Aorta (tissue), 5 donors: ENCODE results near the gene ABHD17B. TPM values are rescaled to one million over a fixed set of nuclear protein-coding genes. Genes with fewer than 3 reads are reported as not detected.

Experiments
- ATAC-seq: fragments of 200-7000 bp; cut with Tn5 transposase; one replicate; pipeline ENCODE4 v1.9.1; 2022; ENCODE audit warnings: moderate library complexity; ENCODE audit not compliant: low FRiP score
- DNase-seq, 2 donors: peaks; one replicate each; pipeline ENCODE4 v3.0.0-alpha.2; 2020
- H3K27ac ChIP-seq, 2 donors: one replicate each; pipeline ENCODE4 v1.5.1; 2013; ENCODE audit warnings: low read length in 2 of 2, mild to moderate bottlenecking in 2 of 2, moderate library complexity in 2 of 2, control low read depth in 1 of 2, inconsistent platforms in 1 of 2, low read depth in 1 of 2
- H3K27me3 ChIP-seq, 2 donors: one replicate each; pipeline ENCODE4 v1.6.1; 2013; ENCODE audit warnings: control low read depth in 1 of 2, low read length in 1 of 2, mild to moderate bottlenecking in 1 of 2, moderate library complexity in 1 of 2; ENCODE audit not compliant: insufficient read depth in 2 of 2, control insufficient read depth in 1 of 2
- H3K36me3 ChIP-seq, 2 donors: one replicate each; pipeline ENCODE4 v1.6.1; 2013; ENCODE audit warnings: control low read depth in 1 of 2, low read length in 1 of 2, mild to moderate bottlenecking in 1 of 2; ENCODE audit not compliant: insufficient read depth in 2 of 2, control insufficient read depth in 1 of 2
- H3K4me1 ChIP-seq, 2 donors: one replicate each; pipeline ENCODE4 v1.6.1; 2013; ENCODE audit warnings: low read length in 2 of 2, control low read depth in 1 of 2, mild to moderate bottlenecking in 1 of 2, moderate library complexity in 1 of 2; ENCODE audit not compliant: insufficient read depth in 2 of 2, control insufficient read depth in 1 of 2
- H3K4me3 ChIP-seq, 2 donors: one replicate each; pipeline ENCODE4 v1.5.1; 2013; ENCODE audit warnings: low read length in 2 of 2, control low read depth in 1 of 2, mild to moderate bottlenecking in 1 of 2
- H3K9me3 ChIP-seq: one replicate; pipeline ENCODE4 v1.6.1; 2013; ENCODE audit warnings: mild to moderate bottlenecking, low read length; ENCODE audit not compliant: control insufficient read depth
- WGBS, 2 donors: extraction: QIAGEN DNeasy Blood & Tissue Kit; methylation state at CpG; one replicate each; pipeline ENCODE4 v1.1.7; 2013; 5-methylcytosine and 5-hydroxymethylcytosine counted together
- intact Hi-C, 2 donors: fragments of 100-400 bp; cut with DNase I; formaldehyde crosslinking; loops; one replicate each; pipeline versions ENCODE4 v1.14.2 to v1.15.0; 2022
- polyA plus RNA-seq, 2 donors: library from polyadenylated mRNA; stranded (reverse); fragments of 200-250 nt; gene quantifications; one replicate each; pipeline ENCODE4 v1.2.3, GENCODE V29; 2013
- total RNA-seq, 2 donors: library from RNA; stranded (reverse); fragmentation: NEBNext Ultra II Directional; extraction: Animal tissue kit (Norgen Biotek cat#: 25700); gene quantifications; one replicate each; pipeline ENCODE4 v1.2.1, GENCODE V29; 2021
- donor health status: healthy with polysubstance abuse.
- donor health status: Bipolar disorder and iron deficiency.
- donor health status: DM: no; HTN: no; CAD: no.
- donor health status: DM: no; HTN: no; CAD: no.
- donor health status: DM: yes; HTN: yes; CAD: no.

ABHD17B gene
- total and polyA plus RNA-seq, 4 donors, result 6.6 to 38.0 (median 11.8) TPM

DNA sequence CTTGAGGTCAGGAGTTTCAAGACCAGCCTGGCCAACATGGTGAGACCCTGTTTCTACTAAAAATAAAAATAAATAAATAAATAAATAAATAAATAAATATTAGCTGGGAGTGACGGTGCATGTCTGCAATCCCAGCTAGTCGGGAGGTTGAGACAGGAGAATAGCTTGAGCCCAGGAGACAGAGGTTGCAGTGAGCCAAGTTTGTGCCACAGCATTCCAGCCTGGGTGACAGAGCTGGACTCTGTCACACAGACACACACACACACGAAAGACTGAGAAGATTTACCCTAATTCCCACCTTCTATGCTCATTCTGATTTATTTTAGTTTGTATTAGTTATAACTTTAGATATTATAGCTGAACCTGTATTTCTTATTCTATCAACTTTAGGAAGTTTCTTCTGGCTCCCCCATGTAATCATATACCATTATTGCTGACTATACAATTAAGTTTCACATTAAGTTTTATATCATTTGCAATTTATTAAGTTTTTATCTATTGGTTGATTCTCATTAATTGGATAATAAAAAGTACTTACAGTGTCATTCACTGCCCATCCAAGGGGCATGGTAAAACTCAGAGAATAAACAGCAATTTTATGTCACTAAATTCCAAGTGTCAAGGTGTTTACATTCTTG lies 20.8 kb downstream of the ABHD17B start:
- intact Hi-C loops, result no loop called here

DNA sequence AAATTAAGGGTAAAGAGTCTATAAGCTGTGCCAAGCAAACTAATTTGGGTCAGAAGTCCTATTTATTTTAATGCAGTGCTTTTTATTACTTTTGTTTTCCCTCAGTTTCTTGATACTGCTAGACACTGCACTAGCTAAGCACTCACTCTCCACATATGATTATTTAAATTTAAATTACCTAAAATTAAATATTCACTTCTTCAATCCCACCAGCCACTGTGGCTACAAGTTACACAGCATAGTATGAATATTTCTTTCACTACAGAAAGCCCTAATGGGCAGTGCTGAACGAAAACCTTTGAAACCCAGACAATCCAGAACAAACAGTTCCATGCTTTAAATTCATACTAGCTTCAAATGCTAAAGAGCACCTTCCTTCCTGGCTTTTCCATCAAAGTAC lies 23.6 kb downstream of the ABHD17B start:
- Histone ChIP-seq H3K4me1 (no peaks in the 10 kb centered on the region), H3K9me3 (no peaks in the 10 kb centered on the region), H3K4me3 (no peak overlapping the region), H3K27ac (no peak overlapping the region), H3K27me3 (no peaks in the 10 kb centered on the region), H3K36me3 (no peaks in the 10 kb centered on the region)
- intact Hi-C loops, result loop anchor here in 1 of 2 donors (10.0 kb wide), 1 partner anchor 57 kb away; no protein-coding TSS in a partner anchor
- DNase-seq (no peak), ATAC-seq (no peak)
- WGBS, 2 donors, result 39 to 67% methylated on average over 1 of the region's 1 CpG

More for the DNA sequence above, 20.8 kb downstream of the ABHD17B start:
- Histone ChIP-seq H3K4me3 (no peak overlapping the region), H3K27me3 (no peaks in the 10 kb centered on the region), H3K27ac (no peak overlapping the region), H3K9me3 (no peaks in the 10 kb centered on the region), H3K4me1 (peaks cover 0 to 3% of the 10 kb centered on the region in 2 donors), H3K36me3 (no peaks in the 10 kb centered on the region)
- no peak for DNase-seq
- no peak for ATAC-seq
- WGBS, 2 donors, result 43 to 47% methylated on average over 3 of the region's 3 CpGs

DNA sequence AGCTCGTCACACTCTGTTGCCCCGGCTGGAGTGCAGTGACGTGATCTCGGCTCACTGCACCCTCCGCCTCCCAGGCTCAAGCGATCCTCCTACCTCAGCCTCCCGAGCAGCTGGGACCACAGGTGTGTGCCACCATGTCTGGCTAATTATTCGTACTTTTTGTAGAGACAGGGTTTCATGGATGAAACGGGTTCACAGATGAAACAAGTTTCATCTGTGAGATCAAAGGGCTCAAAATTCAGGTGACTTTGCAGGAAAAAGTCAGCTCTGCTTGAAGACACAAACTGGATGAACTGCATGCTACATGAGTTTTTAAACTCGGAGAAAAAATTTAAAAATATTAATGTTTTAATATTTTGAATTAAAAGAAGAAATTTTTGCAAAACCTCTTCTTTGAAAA lies 24.5 kb downstream of the ABHD17B start:
- 96 to 97% methylated on average over 10 of the region's 10 CpGs for WGBS, 2 donors
- Histone ChIP-seq H3K36me3 (no peaks in the 10 kb centered on the region), H3K4me3 (no peak overlapping the region), H3K27ac (no peak overlapping the region), H3K9me3 (no peaks in the 10 kb centered on the region), H3K27me3 (no peaks in the 10 kb centered on the region), H3K4me1 (no peaks in the 10 kb centered on the region)
- ATAC-seq (no peak), DNase-seq (no peak)
- intact Hi-C loops, result loop anchor here in 1 of 2 donors (10.0 kb wide), 1 partner anchor 58 kb away; no protein-coding TSS in a partner anchor

DNA sequence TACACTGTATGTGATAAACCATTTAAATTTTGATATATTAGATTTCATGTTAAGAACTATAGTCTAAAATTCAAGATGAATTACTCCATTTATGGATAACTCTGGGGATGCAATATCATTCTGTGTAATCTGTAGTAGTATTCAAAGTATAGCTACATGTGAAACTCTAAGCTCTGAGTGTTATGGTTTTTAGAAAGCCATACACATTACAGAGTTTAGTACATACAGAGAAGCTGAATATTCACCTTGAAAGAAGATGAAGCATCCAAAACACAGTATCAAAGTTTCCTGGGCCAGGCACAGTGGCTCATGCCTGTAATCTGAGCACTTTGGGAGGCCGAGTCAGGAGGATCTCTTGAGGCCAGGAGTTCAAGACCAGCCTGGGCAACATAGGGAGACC lies 25.0 kb downstream of the ABHD17B start:
- WGBS, 2 donors, result 94 to 99% methylated on average over 1 of the region's 1 CpG
- ATAC-seq, result no peak
- Histone ChIP-seq H3K4me1 (no peaks in the 10 kb centered on the region), H3K4me3 (no peak overlapping the region), H3K27ac (no peak overlapping the region), H3K27me3 (no peaks in the 10 kb centered on the region), H3K36me3 (no peaks in the 10 kb centered on the region), H3K9me3 (no peaks in the 10 kb centered on the region)
- intact Hi-C loops, result loop anchor here in 1 of 2 donors (10.0 kb wide), 1 partner anchor 59 kb away; no protein-coding TSS in a partner anchor
- no peak for DNase-seq

DNA sequence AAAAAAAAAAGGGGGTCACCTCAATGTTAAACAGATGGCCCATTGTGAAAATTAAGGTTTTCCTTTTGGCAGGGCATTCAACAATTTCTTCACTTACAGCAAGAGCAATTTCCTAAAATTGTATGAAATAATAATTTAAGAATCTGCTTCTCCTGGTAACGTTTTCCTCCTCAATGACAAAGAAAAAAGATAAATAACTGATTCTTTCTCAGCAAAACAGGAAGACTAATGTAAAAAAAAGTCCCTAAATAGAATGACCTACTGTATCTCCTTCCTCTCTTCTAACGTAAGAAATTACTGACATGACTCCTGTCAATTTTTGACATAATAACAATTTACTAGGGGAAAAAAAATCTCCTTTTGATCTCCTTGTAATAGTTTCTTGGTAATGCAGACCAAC lies 25.5 kb downstream of the ABHD17B start:
- no peaks in the 10 kb centered on the region for H3K9me3 ChIP-seq
- intact Hi-C loops, result loop anchor here in 1 of 2 donors (10.0 kb wide), 1 partner anchor 59 kb away; no protein-coding TSS in a partner anchor
- DNase-seq (no peak), ATAC-seq (no peak)
- H3K27me3 ChIP-seq, result no peaks in the 10 kb centered on the region
- WGBS, 2 donors, result 11 to 18% methylated on average over 2 of the region's 2 CpGs
- H3K4me3 ChIP-seq, result no peak overlapping the region
- H3K4me1 ChIP-seq, result no peaks in the 10 kb centered on the region
- H3K36me3 ChIP-seq, result no peaks in the 10 kb centered on the region
- H3K27ac ChIP-seq, result no peak overlapping the region

- Histone ChIP-seq H3K27ac (no peak overlapping the region), H3K36me3 (no peaks in the 10 kb centered on the region), H3K9me3 (no peaks in the 10 kb centered on the region), H3K27me3 (no peaks in the 10 kb centered on the region), H3K4me1 (no peaks in the 10 kb centered on the region), H3K4me3 (no peak overlapping the region)
- intact Hi-C loops, result loop anchor here in 1 of 2 donors (10.0 kb wide), 1 partner anchor 61 kb away; no protein-coding TSS in a partner anchor
- DNase-seq (no peak), ATAC-seq (no peak)
Observed at GRCh38 chr9:71884005-71884404, 27.0 kb downstream of the ABHD17B start.

- DNase-seq (no peak), ATAC-seq (no peak)
- Histone ChIP-seq H3K4me3 (no peak overlapping the region), H3K36me3 (no peaks in the 10 kb centered on the region), H3K27ac (no peak overlapping the region), H3K9me3 (peaks cover 1% of the 10 kb centered on the region), H3K27me3 (no peaks in the 10 kb centered on the region), H3K4me1 (no peaks in the 10 kb centered on the region)
- intact Hi-C loops, result loop anchor here in 1 of 2 donors (10.0 kb wide), 1 partner anchor 65 kb away; no protein-coding TSS in a partner anchor
- 89 to 94% methylated on average over 2 of the region's 2 CpGs for WGBS, 2 donors
Observed at GRCh38 chr9:71879644-71880174, 31.3 kb downstream of the ABHD17B start.

DNA sequence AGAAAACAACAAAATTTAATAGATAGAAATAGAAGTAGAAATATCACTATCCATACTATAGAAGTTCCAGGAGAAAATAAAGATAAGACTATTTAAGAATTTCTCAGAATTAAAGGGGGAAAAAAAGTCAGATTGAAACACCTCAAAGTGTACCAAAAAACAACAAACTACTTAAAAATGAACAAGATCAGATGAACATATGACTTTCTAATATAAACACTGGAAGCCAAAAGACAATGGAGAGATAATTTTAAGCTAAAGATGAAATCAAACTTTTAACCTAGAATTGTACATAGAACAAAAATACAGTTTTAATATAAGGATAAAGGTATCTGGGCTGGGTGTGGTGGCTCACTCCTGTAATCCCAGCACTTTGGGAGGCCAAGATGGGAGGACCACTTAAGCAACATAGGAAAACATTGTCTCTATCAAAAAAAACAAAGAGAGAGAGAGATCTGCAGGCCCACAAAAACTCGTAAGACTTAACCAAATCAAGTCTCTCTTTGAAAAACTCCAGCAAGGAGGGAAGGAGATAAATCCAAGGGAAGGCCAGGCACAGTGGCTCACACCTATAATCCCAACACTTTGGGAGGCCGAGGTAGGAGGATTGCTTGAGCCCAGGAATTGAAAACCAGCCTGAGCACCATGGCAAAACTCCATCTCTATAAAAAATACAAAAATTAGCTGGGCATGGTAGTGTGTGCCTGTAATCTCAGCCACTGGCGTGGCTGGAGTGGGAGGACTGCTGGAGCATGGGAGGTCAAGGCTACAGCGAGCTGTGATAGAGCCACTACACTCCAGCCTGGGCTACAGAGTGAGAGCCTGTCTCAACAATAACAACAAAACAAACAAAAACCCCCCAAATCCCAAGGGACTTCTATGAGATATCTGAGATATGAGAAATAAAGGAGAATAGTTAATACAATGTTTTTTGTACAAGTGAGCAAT lies 32.4 kb downstream of the ABHD17B start:
- WGBS, 2 donors, result 98 to 99% methylated on average over 4 of the region's 4 CpGs
- DNase-seq, result no peak
- H3K4me3 ChIP-seq, result no peak overlapping the region
- no peaks in the 10 kb centered on the region for H3K27me3 ChIP-seq
- intact Hi-C loops, result no loop called here
- peaks cover 1% of the 10 kb centered on the region for H3K9me3 ChIP-seq
- no peaks in the 10 kb centered on the region for H3K4me1 ChIP-seq
- H3K36me3 ChIP-seq, result no peaks in the 10 kb centered on the region
- H3K27ac ChIP-seq, result no peak overlapping the region
- no peak for ATAC-seq
